ENCODE measurements around the gene RPS19BP1. TPM values are rescaled to one million over a fixed set of nuclear protein-coding genes. Genes with fewer than 3 reads are reported as not detected.

RPS19BP1 gene
- polyA plus RNA-seq, 2 of the 4 experiments (the other 2 are of a cell fraction): 51.1 to 74.0 TPM

- DNase-seq (ENCODE audit: low read depth in 1 of 2, low spot score in 1 of 2) (no peak), ATAC-seq (no peak), FAIRE-seq (no peak)
- ChIA-PET CTCF (interaction anchor here (0.7 to 37.2 kb wide), 25 partner anchors 13 to 659 kb away, joined by 3 to 899 read pairs (median 4); partner anchors contain the start of genes RPL3 and TAB1), POLR2A (interaction anchor here (0.9 to 3.6 kb wide), 5 partner anchors 10 to 515 kb away, joined by 3 to 34 read pairs (median 6); partner anchors contain the start of genes ATF4, MIEF1 and RPL3)
- H3K9me3 ChIP-seq: no peaks in the 10 kb centered on the region
- no peak overlapping the region for H3K4me3 ChIP-seq
- WGBS (ENCODE audit: missing lambda C conversion rate): 86% methylated on average over 10 of the region's 17 CpGs
- no peak overlapping the region for H3K27ac ChIP-seq
- peaks cover 29% of the 10 kb centered on the region for H3K4me1 ChIP-seq
- TF ChIP-seq, protein P1, sequence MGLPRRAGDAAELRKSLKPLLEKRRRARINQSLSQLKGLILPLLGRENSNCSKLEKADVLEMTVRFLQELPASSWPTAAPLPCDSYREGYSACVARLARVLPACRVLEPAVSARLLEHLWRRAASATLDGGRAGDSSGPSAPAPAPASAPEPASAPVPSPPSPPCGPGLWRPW (IDR thresholded peaks at IDR 0.05): no peak
- H3K4me2 ChIP-seq: peak overlapping the region; percentile 68; the same call in 1 of the 3 replicates
Observed at GRCh38 chr22:39529487-39529851, 3.1 kb downstream of the RPS19BP1 start.

DNA sequence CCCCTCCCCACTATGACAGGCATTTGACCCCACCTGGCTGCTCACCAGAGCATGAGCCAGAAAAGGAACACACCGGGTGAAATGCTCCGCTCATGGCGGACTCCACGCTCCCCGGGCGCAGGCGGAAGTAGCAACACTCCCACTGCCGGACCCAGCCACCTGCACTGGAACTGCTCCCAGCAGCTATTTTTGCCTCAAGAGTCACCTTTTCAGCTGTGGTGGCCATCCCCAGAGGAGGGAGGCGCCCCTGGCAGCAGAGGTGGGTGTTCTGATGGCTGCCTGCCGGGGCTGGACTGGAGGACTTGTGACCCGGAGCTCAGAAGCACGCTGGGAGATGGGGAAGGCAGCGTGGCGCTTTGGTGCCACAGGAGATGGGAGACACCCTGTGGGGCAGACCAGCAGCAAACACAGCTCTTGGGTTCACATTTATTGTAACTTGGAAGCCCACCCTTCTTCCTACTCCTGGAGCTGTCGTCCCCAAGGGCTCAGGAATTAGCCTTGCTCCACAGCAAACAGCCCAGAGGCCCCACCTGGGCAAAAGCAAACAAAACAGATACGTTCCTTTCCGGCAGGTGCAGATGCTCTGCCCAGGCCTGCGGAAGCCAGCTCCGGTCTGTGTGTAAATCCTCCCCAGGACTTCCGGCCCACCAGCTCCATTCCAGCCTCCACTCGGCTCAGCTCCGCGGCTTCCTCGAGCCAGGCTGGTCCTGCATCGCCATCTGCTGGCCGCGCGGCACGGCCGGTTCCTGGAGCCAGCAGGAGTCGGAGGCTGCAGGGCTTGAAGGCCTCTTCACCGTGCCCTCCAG, 3.7 kb downstream of the RPS19BP1 start:
- 69% methylated on average over 12 of the region's 32 CpGs for WGBS (ENCODE audit: missing lambda C conversion rate)
- no peak overlapping the region for H3K4me3 ChIP-seq
- ATAC-seq (peak; percentile 37 to 57; a peak in 5 of 6 replicates), FAIRE-seq (no peak), DNase-seq (ENCODE audit: low read depth in 1 of 2, low spot score in 1 of 2) (peak; percentile 53 to 92)
- H3K27ac ChIP-seq: peak overlapping the region in 1 of 2 experiments; percentile 56; a peak in 3 of 6 replicates
- CTCF ChIA-PET: interaction anchor here (0.6 to 37.2 kb wide), 29 partner anchors 9 to 659 kb away, joined by 3 to 899 read pairs (median 4); partner anchors contain the start of genes ATF4, RPL3 and TAB1
- H3K4me2 ChIP-seq: peak overlapping the region; percentile 68
- POLR2A ChIA-PET: interaction anchor here (0.9 to 3.6 kb wide), 6 partner anchors 8 to 515 kb away, joined by 3 to 34 read pairs (median 4); partner anchors contain the start of genes ATF4, MIEF1 and RPL3
- peaks cover 26% of the 10 kb centered on the region for H3K4me1 ChIP-seq
- H3K9me3 ChIP-seq: no peaks in the 10 kb centered on the region
- TF ChIP-seq RAD21 (conservative IDR thresholded peaks at IDR 0.05 in 1 of 2, IDR thresholded peaks at IDR 0.05 in 1 of 2) (peak; percentile 76 to 77), KDM5A (IDR thresholded peaks at IDR 0.05) (no peak), KDM1A (IDR thresholded peaks at IDR 0.05; ENCODE audit: low read depth) (no peak), BCL3 (IDR thresholded peaks at IDR 0.05) (no peak), GATA3 (IDR thresholded peaks at IDR 0.05; ENCODE audit: borderline replicate concordance) (no peak), ZSCAN20 (CRISPR knock-in tag; IDR thresholded peaks at IDR 0.05) (no peak), JUN (IDR thresholded peaks at IDR 0.05) (0 out of 5 replicates have a peak, but pooled peaks of 1 of the 2 experiments have one; percentile 35), MAZ (IDR thresholded peaks at IDR 0.05; ENCODE audit: borderline replicate concordance, low read depth, low read length) (0 out of 2 replicates have a peak, but pooled peaks have one; percentile 36), USF2 (IDR thresholded peaks at IDR 0.05) (no peak), TP53 (CRISPR knock-in tag; IDR thresholded peaks at IDR 0.05) (0 out of 2 replicates have a peak, but pooled peaks have one; percentile 28), REST (IDR thresholded peaks at IDR 0.05) (no peak), RARB (CRISPR knock-in tag; IDR thresholded peaks at IDR 0.05) (no peak), MAX (IDR thresholded peaks at IDR 0.05) (peak; percentile 66), RCOR1 (IDR thresholded peaks at IDR 0.05; ENCODE audit: low read depth, low read length) (no peak), CEBPB (IDR thresholded peaks at IDR 0.05) (peak in 1 of 2 experiments; percentile 22; a peak in 1 of 4 replicates), FOSB (CRISPR knock-in tag; IDR thresholded peaks at IDR 0.05) (no peak), ESRRA (IDR thresholded peaks at IDR 0.05; ENCODE audit: borderline replicate concordance, low read length) (peak; percentile 42; the same call in 1 of the 2 replicates), CBX8 (IDR thresholded peaks at IDR 0.05) (no peak), TFCP2L1 (CRISPR knock-in tag; IDR thresholded peaks at IDR 0.05) (no peak), POLR2AphosphoS2 (conservative IDR thresholded peaks at IDR 0.05; ENCODE audit: low read length) (no peak), E2F6 (IDR thresholded peaks at IDR 0.05; ENCODE audit: borderline replicate concordance, low read depth) (no peak), RFX5 (IDR thresholded peaks at IDR 0.05) (peak; percentile 76)
- TF ChIP-seq, protein P2, sequence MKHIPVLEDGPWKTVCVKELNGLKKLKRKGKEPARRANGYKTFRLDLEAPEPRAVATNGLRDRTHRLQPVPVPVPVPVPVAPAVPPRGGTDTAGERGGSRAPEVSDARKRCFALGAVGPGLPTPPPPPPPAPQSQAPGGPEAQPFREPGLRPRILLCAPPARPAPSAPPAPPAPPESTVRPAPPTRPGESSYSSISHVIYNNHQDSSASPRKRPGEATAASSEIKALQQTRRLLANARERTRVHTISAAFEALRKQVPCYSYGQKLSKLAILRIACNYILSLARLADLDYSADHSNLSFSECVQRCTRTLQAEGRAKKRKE (CRISPR knock-in tag; IDR thresholded peaks at IDR 0.05; ENCODE audit: low read depth): no peak
- TF ChIP-seq, protein P3, sequence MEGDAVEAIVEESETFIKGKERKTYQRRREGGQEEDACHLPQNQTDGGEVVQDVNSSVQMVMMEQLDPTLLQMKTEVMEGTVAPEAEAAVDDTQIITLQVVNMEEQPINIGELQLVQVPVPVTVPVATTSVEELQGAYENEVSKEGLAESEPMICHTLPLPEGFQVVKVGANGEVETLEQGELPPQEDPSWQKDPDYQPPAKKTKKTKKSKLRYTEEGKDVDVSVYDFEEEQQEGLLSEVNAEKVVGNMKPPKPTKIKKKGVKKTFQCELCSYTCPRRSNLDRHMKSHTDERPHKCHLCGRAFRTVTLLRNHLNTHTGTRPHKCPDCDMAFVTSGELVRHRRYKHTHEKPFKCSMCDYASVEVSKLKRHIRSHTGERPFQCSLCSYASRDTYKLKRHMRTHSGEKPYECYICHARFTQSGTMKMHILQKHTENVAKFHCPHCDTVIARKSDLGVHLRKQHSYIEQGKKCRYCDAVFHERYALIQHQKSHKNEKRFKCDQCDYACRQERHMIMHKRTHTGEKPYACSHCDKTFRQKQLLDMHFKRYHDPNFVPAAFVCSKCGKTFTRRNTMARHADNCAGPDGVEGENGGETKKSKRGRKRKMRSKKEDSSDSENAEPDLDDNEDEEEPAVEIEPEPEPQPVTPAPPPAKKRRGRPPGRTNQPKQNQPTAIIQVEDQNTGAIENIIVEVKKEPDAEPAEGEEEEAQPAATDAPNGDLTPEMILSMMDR (IDR thresholded peaks at IDR 0.05): peak; percentile 75
